GM12878 (cell line): Measurements from ENCODE around the gene HCN1. TPM values are rescaled to one million over a fixed set of nuclear protein-coding genes. Genes with fewer than 3 reads are reported as not detected.

Experiments
- ATAC-seq: fragments of 200-7000 bp; cut with Tn5 transposase; 3 replicates; pipeline ENCODE4 v1.9.1; 2020; ENCODE audit warnings: mild to moderate bottlenecking, moderate library complexity
- BruUV-seq: library from RNA; stranded (reverse); fragments of 400-500 nt; replicated peaks from 2 replicates; lab custom pipeline; 2021; lab: Mats Ljungman, UMichigan
- CTCF ChIA-PET: fragments of 300-600 bp; sonication (Branson Sonifier 250); formaldehyde crosslinking; extraction: SDS; loops from one replicate; lab custom pipeline; 2021; ENCODE audit warnings: inconsistent platforms; lab: Yijun Ruan, JAX
- POLR2A ChIA-PET: fragments of 350-600 bp; formaldehyde crosslinking; extraction: SDS; loops from one replicate; lab custom pipeline; 2021; ENCODE audit warnings: inconsistent platforms; lab: Charles Lee
- RAD21 ChIA-PET: fragments of 300-600 bp; sonication (Branson Sonifier 250); formaldehyde crosslinking; loops from one replicate; lab custom pipeline; 2023; ENCODE audit warnings: antibody characterized with exemption; ENCODE audit not compliant: unreplicated experiment; lab: Charles Lee
- SMC1A ChIA-PET: fragments of 300-600 bp; sonication (Branson Sonifier 250); formaldehyde crosslinking; loops from one replicate; lab custom pipeline; 2023; ENCODE audit not compliant: unreplicated experiment, uncharacterized antibody; lab: Charles Lee
- DNase-seq: peaks from one replicate; pipeline ENCODE4 v3.0.0-alpha.2; 2011; ENCODE audit warnings: low read depth, low spot score
- FAIRE-seq: peaks from 3 replicates; lab custom pipeline; 2011; peaks lifted over from hg19 to GRCh38; lab: Jason Lieb, UNC
- H2AFZ ChIP-seq: 2 replicates; pipeline ENCODE4 v1.6.0; 2011; ENCODE audit warnings: low read depth, low read length, control low read depth; ENCODE audit not compliant: control insufficient read depth
- H3K27ac ChIP-seq: 2 replicates; pipeline ENCODE4 v1.5.1; 2011; ENCODE audit warnings: control low read depth; ENCODE audit not compliant: control insufficient read depth, insufficient read depth
- H3K27me3 ChIP-seq, 2 experiments: replicated peaks in 1 of 2; 2 replicates each; pipeline versions ENCODE4 v1.6.0 to v1.6.1; 2011; ENCODE audit warnings: low read length in 1 of 2; ENCODE audit not compliant: control insufficient read depth in 2 of 2, insufficient read depth in 2 of 2
- H3K36me3 ChIP-seq, 2 experiments: 2 replicates each; pipeline ENCODE4 v1.5.1; 2011; ENCODE audit warnings: low read length in 1 of 2; ENCODE audit not compliant: control insufficient read depth in 2 of 2, insufficient read depth in 2 of 2
- H3K4me1 ChIP-seq: 2 replicates; pipeline ENCODE4 v1.6.1; 2011; ENCODE audit warnings: mild to moderate bottlenecking, low read length, moderate library complexity, mixed read lengths; ENCODE audit not compliant: control insufficient read depth, insufficient read depth
- H3K4me2 ChIP-seq: 2 replicates; pipeline ENCODE4 v1.6.0; 2011; ENCODE audit warnings: control low read depth; ENCODE audit not compliant: control insufficient read depth, insufficient read depth
- H3K4me3 ChIP-seq: fragments of 200-600 bp; sonication (generic); 2 replicates; pipeline ENCODE4 v1.5.1; 2016
- H3K79me2 ChIP-seq: 2 replicates; pipeline ENCODE4 v1.6.0; 2011; ENCODE audit warnings: low read length; ENCODE audit not compliant: control insufficient read depth, insufficient read depth
- H3K9ac ChIP-seq: 2 replicates; pipeline ENCODE4 v1.8.0; 2011; ENCODE audit warnings: low read length, control low read depth, mixed read lengths; ENCODE audit not compliant: control insufficient read depth, insufficient read depth
- H3K9me3 ChIP-seq: replicated peaks from 3 replicates; pipeline ENCODE4 v1.5.1; 2011; ENCODE audit warnings: mild to moderate bottlenecking, low read length; ENCODE audit not compliant: control insufficient read depth, insufficient read depth
- H4K20me1 ChIP-seq: 2 replicates; pipeline ENCODE4 v1.6.0; 2011; ENCODE audit not compliant: control insufficient read depth, insufficient read depth
- CEBPB ChIP-seq, 2 experiments: fragments of 150-350 bp in 1 of 2; IDR thresholded peaks; 2 replicates each; pipeline ENCODE4 v1.6.1; 2012 to 2014; ENCODE audit warnings: low read depth in 2 of 2, low read length in 2 of 2, borderline replicate concordance in 1 of 2, inconsistent platforms in 1 of 2
- HDAC2 ChIP-seq: fragments of 200-600 bp; sonication (generic); IDR thresholded peaks from 2 replicates; pipeline ENCODE4 v1.6.1; 2017
- IKZF2 ChIP-seq, 2 experiments: fragments of 450-650 bp; IDR thresholded peaks; 2 replicates each; pipeline ENCODE4 v1.6.1; 2017; ENCODE audit warnings: mild to moderate bottlenecking in 2 of 2, moderate library complexity in 2 of 2
- RAD21 ChIP-seq: IDR thresholded peaks from 2 replicates; pipeline ENCODE4 v1.6.1; 2011; ENCODE audit warnings: mild to moderate bottlenecking, low read depth, low read length, moderate library complexity; ENCODE audit not compliant: insufficient read depth
- TCF3 ChIP-seq: IDR thresholded peaks from 2 replicates; pipeline ENCODE4 v1.6.1; 2012; ENCODE audit warnings: low read depth, mild to moderate bottlenecking, low read length, borderline replicate concordance; ENCODE audit not compliant: insufficient read depth
- WGBS: methylation state at CpG from one replicate; pipeline ENCODE4 v1.1.6; 2016; ENCODE audit warnings: low lambda C conversion rate; ENCODE audit not compliant: insufficient replicate concordance, insufficient coverage; ENCODE audit errors: missing lambda C conversion rate; 5-methylcytosine and 5-hydroxymethylcytosine counted together
- in situ Hi-C: fragments of 300-500 bp; cut with MboI; formaldehyde crosslinking; loops from 9 replicates; pipeline ENCODE4 v1.14.3; 2018; ENCODE audit warnings: mixed read lengths
- intact Hi-C: fragments of 100-400 bp; cut with micrococcal nuclease; formaldehyde crosslinking; loops from one replicate; pipeline ENCODE4 v1.14.2; 2022; ENCODE audit not compliant: unreplicated experiment
- polyA plus RNA-seq, 11 experiments: library from polyadenylated mRNA; depleted of rRNA in 4 of 11; unstranded in 6 of 11; stranded (reverse) in 5 of 11; fragments of >200 nt; fragmentation: Nextera tagmentation in 4 of 11; fragmentation: Illumina TruSeq in 1 of 11; extraction: Ambion mirVana in 4 of 11; extraction: Trizol in 1 of 11; gene quantifications; 1 replicate in 1 of 11; 2 replicates in 10 of 11; pipeline versions ENCODE4 v1.2.1 to v1.2.3, GENCODE V29; 2011 to 2016; ENCODE audit warnings: inconsistent platforms in 2 of 11, missing spikeins in 2 of 11, low read depth in 1 of 11
- total RNA-seq, 4 experiments: library from RNA; depleted of rRNA in 3 of 4; stranded (reverse); fragments of >200 nt in 3 of 4; fragmentation: Illumina TruSeq in 1 of 4; extraction: Trizol in 1 of 4; gene quantifications; 2 replicates each; pipeline versions ENCODE4 v1.2.1 to v1.2.3, GENCODE V29; 2013 to 2021
- TF ChIP-seq, protein P1 (sequence below): fragments of 450-650 bp; IDR thresholded peaks from 2 replicates; pipeline ENCODE4 v1.6.1; 2017; ENCODE audit warnings: mild to moderate bottlenecking
- TF ChIP-seq, protein P2 (sequence below): fragments of 450-650 bp; IDR thresholded peaks from 2 replicates; pipeline ENCODE4 v1.6.1; 2017; ENCODE audit warnings: borderline replicate concordance
- TF ChIP-seq, protein P3 (sequence below): fragments of 450-650 bp; IDR thresholded peaks from 2 replicates; pipeline ENCODE4 v1.6.1; 2017; ENCODE audit warnings: low read depth, mild to moderate bottlenecking, moderate library complexity
- TF ChIP-seq, protein P4 (sequence below): fragments of 450-650 bp; IDR thresholded peaks from 2 replicates; pipeline ENCODE4 v1.6.1; 2018; ENCODE audit warnings: mild to moderate bottlenecking, low read depth, moderate library complexity; ENCODE audit not compliant: partially characterized antibody
- TF ChIP-seq, protein P5 (sequence below): fragments of 450-650 bp; IDR thresholded peaks from 2 replicates; pipeline ENCODE4 v1.6.1; 2016; ENCODE audit warnings: mild to moderate bottlenecking, moderate library complexity, borderline replicate concordance

The HCN1 gene
- total and polyA plus RNA-seq, 10 of the 15 experiments (the other 5 are each of a cell fraction or from before 2014, with no cell fraction given): not detected

DNA sequence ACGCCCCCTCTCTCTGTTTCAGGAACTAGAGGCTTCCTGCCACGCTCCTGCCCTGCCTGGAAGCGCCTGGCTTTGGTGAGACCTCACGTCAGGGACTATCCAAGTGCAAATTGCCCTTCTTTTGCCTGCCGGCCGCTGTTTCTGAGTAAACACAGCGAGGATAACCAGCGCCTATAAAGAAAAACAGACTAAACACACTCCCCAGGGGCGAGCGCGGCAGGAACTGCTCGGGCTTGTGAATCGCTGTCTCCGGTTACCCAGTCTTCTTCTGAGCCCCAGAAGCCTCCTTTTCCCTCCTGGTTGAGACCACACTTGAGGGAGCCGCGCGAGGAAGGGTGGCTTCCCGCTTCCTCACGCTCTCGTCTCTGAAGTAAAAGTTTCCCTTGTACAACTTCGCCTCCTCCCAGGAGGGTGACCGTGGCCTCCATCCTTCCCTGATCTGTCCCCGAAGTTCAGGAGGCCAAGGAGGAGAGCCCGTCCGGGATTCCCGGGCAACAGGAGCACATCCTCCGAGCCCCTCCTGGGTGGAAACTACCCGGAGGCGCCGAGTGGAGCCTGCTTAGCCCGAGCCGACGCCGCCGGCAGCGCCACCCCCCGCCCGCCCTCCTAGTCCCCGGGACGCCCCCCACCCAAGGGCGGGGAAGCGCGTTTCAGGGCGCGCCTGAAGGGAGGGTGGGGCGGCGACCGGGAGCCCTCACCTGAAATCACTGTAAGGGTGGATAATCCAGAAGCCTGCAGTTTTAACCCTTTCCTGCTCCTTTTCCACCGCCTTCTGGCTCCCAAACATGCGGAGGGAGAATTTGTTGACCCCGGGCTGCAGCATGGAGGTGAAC, 993 bp downstream of the HCN1 start:
- no peak for DNase-seq
- no peak for FAIRE-seq
- Histone ChIP-seq H3K4me1 (no peaks in the 10 kb centered on the region), H3K9ac (no peak overlapping the region), H3K4me2 (no peak overlapping the region), H3K36me3 (no peaks in the 10 kb centered on the region), H3K4me3 (no peak overlapping the region), H3K27me3 (no peaks in the 10 kb centered on the region), H3K9me3 (no peaks in the 10 kb centered on the region; the same call in 2 of the 3 replicates), H3K79me2 (no peaks in the 10 kb centered on the region), H4K20me1 (no peaks in the 10 kb centered on the region), H2AFZ (no peak overlapping the region), H3K27ac (no peak overlapping the region)
- in situ Hi-C loops: no loop called here
- ChIA-PET POLR2A (no interaction called here), SMC1A (no interaction called here), CTCF (no interaction called here), RAD21 (no interaction called here)
- ATAC-seq: no peak
- no TSS peak for BruUV-seq
- intact Hi-C loops: no loop called here
- 39% methylated on average over 31 of the region's 51 CpGs for WGBS
- TF ChIP-seq, protein P1, sequence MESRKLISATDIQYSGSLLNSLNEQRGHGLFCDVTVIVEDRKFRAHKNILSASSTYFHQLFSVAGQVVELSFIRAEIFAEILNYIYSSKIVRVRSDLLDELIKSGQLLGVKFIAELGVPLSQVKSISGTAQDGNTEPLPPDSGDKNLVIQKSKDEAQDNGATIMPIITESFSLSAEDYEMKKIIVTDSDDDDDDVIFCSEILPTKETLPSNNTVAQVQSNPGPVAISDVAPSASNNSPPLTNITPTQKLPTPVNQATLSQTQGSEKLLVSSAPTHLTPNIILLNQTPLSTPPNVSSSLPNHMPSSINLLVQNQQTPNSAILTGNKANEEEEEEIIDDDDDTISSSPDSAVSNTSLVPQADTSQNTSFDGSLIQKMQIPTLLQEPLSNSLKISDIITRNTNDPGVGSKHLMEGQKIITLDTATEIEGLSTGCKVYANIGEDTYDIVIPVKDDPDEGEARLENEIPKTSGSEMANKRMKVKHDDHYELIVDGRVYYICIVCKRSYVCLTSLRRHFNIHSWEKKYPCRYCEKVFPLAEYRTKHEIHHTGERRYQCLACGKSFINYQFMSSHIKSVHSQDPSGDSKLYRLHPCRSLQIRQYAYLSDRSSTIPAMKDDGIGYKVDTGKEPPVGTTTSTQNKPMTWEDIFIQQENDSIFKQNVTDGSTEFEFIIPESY: no peak
- TF ChIP-seq CEBPB (IDR thresholded peaks at IDR 0.05; ENCODE audit: borderline replicate concordance in 1 of 2, low read depth in 2 of 2, low read length in 2 of 2) (no peak), IKZF2 (IDR thresholded peaks at IDR 0.05) (no peak), RAD21 (no peak), TCF3 (no peak), HDAC2 (no peak)
- TF ChIP-seq, protein P2, sequence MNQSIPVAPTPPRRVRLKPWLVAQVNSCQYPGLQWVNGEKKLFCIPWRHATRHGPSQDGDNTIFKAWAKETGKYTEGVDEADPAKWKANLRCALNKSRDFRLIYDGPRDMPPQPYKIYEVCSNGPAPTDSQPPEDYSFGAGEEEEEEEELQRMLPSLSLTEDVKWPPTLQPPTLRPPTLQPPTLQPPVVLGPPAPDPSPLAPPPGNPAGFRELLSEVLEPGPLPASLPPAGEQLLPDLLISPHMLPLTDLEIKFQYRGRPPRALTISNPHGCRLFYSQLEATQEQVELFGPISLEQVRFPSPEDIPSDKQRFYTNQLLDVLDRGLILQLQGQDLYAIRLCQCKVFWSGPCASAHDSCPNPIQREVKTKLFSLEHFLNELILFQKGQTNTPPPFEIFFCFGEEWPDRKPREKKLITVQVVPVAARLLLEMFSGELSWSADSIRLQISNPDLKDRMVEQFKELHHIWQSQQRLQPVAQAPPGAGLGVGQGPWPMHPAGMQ: no peak
- TF ChIP-seq, protein P3, sequence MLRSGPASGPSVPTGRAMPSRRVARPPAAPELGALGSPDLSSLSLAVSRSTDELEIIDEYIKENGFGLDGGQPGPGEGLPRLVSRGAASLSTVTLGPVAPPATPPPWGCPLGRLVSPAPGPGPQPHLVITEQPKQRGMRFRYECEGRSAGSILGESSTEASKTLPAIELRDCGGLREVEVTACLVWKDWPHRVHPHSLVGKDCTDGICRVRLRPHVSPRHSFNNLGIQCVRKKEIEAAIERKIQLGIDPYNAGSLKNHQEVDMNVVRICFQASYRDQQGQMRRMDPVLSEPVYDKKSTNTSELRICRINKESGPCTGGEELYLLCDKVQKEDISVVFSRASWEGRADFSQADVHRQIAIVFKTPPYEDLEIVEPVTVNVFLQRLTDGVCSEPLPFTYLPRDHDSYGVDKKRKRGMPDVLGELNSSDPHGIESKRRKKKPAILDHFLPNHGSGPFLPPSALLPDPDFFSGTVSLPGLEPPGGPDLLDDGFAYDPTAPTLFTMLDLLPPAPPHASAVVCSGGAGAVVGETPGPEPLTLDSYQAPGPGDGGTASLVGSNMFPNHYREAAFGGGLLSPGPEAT: no peak
- TF ChIP-seq, protein P4, sequence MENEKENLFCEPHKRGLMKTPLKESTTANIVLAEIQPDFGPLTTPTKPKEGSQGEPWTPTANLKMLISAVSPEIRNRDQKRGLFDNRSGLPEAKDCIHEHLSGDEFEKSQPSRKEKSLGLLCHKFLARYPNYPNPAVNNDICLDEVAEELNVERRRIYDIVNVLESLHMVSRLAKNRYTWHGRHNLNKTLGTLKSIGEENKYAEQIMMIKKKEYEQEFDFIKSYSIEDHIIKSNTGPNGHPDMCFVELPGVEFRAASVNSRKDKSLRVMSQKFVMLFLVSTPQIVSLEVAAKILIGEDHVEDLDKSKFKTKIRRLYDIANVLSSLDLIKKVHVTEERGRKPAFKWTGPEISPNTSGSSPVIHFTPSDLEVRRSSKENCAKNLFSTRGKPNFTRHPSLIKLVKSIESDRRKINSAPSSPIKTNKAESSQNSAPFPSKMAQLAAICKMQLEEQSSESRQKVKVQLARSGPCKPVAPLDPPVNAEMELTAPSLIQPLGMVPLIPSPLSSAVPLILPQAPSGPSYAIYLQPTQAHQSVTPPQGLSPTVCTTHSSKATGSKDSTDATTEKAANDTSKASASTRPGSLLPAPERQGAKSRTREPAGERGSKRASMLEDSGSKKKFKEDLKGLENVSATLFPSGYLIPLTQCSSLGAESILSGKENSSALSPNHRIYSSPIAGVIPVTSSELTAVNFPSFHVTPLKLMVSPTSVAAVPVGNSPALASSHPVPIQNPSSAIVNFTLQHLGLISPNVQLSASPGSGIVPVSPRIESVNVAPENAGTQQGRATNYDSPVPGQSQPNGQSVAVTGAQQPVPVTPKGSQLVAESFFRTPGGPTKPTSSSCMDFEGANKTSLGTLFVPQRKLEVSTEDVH: no peak
- TF ChIP-seq, protein P5, sequence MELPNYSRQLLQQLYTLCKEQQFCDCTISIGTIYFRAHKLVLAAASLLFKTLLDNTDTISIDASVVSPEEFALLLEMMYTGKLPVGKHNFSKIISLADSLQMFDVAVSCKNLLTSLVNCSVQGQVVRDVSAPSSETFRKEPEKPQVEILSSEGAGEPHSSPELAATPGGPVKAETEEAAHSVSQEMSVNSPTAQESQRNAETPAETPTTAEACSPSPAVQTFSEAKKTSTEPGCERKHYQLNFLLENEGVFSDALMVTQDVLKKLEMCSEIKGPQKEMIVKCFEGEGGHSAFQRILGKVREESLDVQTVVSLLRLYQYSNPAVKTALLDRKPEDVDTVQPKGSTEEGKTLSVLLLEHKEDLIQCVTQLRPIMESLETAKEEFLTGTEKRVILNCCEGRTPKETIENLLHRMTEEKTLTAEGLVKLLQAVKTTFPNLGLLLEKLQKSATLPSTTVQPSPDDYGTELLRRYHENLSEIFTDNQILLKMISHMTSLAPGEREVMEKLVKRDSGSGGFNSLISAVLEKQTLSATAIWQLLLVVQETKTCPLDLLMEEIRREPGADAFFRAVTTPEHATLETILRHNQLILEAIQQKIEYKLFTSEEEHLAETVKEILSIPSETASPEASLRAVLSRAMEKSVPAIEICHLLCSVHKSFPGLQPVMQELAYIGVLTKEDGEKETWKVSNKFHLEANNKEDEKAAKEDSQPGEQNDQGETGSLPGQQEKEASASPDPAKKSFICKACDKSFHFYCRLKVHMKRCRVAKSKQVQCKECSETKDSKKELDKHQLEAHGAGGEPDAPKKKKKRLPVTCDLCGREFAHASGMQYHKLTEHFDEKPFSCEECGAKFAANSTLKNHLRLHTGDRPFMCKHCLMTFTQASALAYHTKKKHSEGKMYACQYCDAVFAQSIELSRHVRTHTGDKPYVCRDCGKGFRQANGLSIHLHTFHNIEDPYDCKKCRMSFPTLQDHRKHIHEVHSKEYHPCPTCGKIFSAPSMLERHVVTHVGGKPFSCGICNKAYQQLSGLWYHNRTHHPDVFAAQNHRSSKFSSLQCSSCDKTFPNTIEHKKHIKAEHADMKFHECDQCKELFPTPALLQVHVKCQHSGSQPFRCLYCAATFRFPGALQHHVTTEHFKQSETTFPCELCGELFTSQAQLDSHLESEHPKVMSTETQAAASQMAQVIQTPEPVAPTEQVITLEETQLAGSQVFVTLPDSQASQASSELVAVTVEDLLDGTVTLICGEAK: no peak
